H1 (cell line): ENCODE results near the gene ANKRD24. TPM values are rescaled to one million over a fixed set of nuclear protein-coding genes. Genes with fewer than 3 reads are reported as not detected.

ENCODE experiments used
- CTCF ChIA-PET: fragments of 300-600 bp; sonication (Branson Sonifier 250); formaldehyde crosslinking; loops from one replicate; lab custom pipeline; 2021; ENCODE audit not compliant: partially characterized antibody; lab: Charles Lee
- POLR2A ChIA-PET: fragments of 300-600 bp; sonication (Branson Sonifier 250); formaldehyde crosslinking; loops from one replicate; lab custom pipeline; 2021; ENCODE audit warnings: inconsistent platforms; ENCODE audit not compliant: partially characterized antibody; lab: Charles Lee
- DNase-seq, 2 experiments: peaks; one replicate each; pipeline versions ENCODE4 v3.0.0 to v3.0.0-alpha.2; 2010 to 2022; ENCODE audit warnings: low spot score in 2 of 2, low read depth in 1 of 2, mixed read lengths in 1 of 2
- FAIRE-seq: peaks from 2 replicates; lab custom pipeline; 2011; peaks lifted over from hg19 to GRCh38; lab: Jason Lieb, UNC
- H2AFZ ChIP-seq: 2 replicates; pipeline ENCODE4 v1.8.1; 2012; ENCODE audit warnings: low read length, inconsistent platforms
- H2AK5ac ChIP-seq: 2 replicates; pipeline ENCODE4 v1.6.1; 2013; ENCODE audit warnings: low read depth, low read length
- H2BK120ac ChIP-seq: replicated peaks from 2 replicates; pipeline ENCODE3; 2013; ENCODE audit warnings: low read depth, low read length, inconsistent platforms
- H2BK12ac ChIP-seq: 2 replicates; pipeline ENCODE4 v1.6.1; 2013; ENCODE audit warnings: low read depth, low read length
- H2BK15ac ChIP-seq: 2 replicates; pipeline ENCODE4 v1.6.1; 2013; ENCODE audit warnings: low read length
- H2BK20ac ChIP-seq: 2 replicates; pipeline ENCODE4 v1.6.1; 2013; ENCODE audit warnings: low read length
- H2BK5ac ChIP-seq: 2 replicates; pipeline ENCODE4 v1.6.1; 2013; ENCODE audit warnings: low read depth, low read length
- H3K14ac ChIP-seq: 2 replicates; pipeline ENCODE4 v1.6.1; 2013; ENCODE audit warnings: inconsistent platforms; ENCODE audit not compliant: insufficient read length
- H3K18ac ChIP-seq: 2 replicates; pipeline ENCODE4 v1.6.1; 2013; ENCODE audit warnings: low read length; ENCODE audit errors: extremely low read depth
- H3K23ac ChIP-seq: 2 replicates; pipeline ENCODE4 v1.6.1; 2013; ENCODE audit warnings: inconsistent platforms; ENCODE audit not compliant: insufficient read length
- H3K23me2 ChIP-seq: 2 replicates; pipeline ENCODE4 v1.6.1; 2013; ENCODE audit warnings: low read depth, low read length
- H3K27ac ChIP-seq: 2 replicates; pipeline ENCODE4 v1.6.1; 2011; ENCODE audit warnings: low read depth, low read length, inconsistent platforms
- H3K27me3 ChIP-seq, 4 experiments: replicated peaks in 1 of 4; 1 replicate in 1 of 4; 2 replicates in 3 of 4; pipeline versions ENCODE4 v1.6.1 to v1.8.1; 2011 to 2013; ENCODE audit warnings: low read length in 3 of 4, mild to moderate bottlenecking in 3 of 4, inconsistent platforms in 2 of 4, mixed read lengths in 2 of 4, moderate library complexity in 1 of 4; ENCODE audit not compliant: control insufficient read depth in 3 of 4, insufficient read depth in 3 of 4; ENCODE audit errors: extremely low read depth in 1 of 4
- H3K36me3 ChIP-seq, 4 experiments: 2 replicates each; pipeline versions ENCODE4 v1.6.1 to v1.8.1; 2011 to 2013; ENCODE audit warnings: mild to moderate bottlenecking in 4 of 4, low read length in 3 of 4, moderate library complexity in 2 of 4, control low read depth in 1 of 4, inconsistent platforms in 1 of 4; ENCODE audit not compliant: insufficient read depth in 4 of 4, control insufficient read depth in 2 of 4
- H3K4ac ChIP-seq: replicated peaks from 2 replicates; pipeline ENCODE3; 2013; ENCODE audit warnings: low read length, low read depth, mixed read lengths, inconsistent platforms; ENCODE audit not compliant: insufficient read length
- H3K4me1 ChIP-seq, 4 experiments: replicated peaks in 1 of 4; 1 replicate in 1 of 4; 2 replicates in 3 of 4; pipeline versions ENCODE4 v1.6.1 to v1.8.1; 2011 to 2013; ENCODE audit warnings: low read length in 3 of 4, inconsistent platforms in 2 of 4, mixed read lengths in 1 of 4; ENCODE audit not compliant: insufficient read depth in 4 of 4, control insufficient read depth in 3 of 4
- H3K4me2 ChIP-seq, 2 experiments: 2 replicates each; pipeline versions ENCODE4 v1.6.1 to v1.8.1; 2011 to 2013; ENCODE audit warnings: low read depth in 2 of 2, low read length in 2 of 2, control low read depth in 1 of 2, inconsistent platforms in 1 of 2, mild to moderate bottlenecking in 1 of 2; ENCODE audit not compliant: insufficient read depth in 1 of 2
- H3K4me3 ChIP-seq, 4 experiments: fragments of 200-600, 300-600 bp in 1 of 4; sonication (generic), shearing (Covaris generic), sonication (Bioruptor Twin) in 1 of 4; 2 replicates each; pipeline versions ENCODE4 v1.5.1 to v1.8.1; 2011 to 2016; ENCODE audit warnings: low read length in 4 of 4, low read depth in 3 of 4, control low read depth in 2 of 4, inconsistent platforms in 2 of 4, mild to moderate bottlenecking in 2 of 4, mixed read lengths in 1 of 4, moderate library complexity in 1 of 4; ENCODE audit not compliant: insufficient read depth in 2 of 4; ENCODE audit errors: extremely low read depth in 1 of 4
- H3K56ac ChIP-seq: replicated peaks from 2 replicates; pipeline ENCODE3; 2013; ENCODE audit warnings: low read depth, mild to moderate bottlenecking, mixed read lengths, low read length, inconsistent platforms; ENCODE audit not compliant: insufficient read length
- H3K79me1 ChIP-seq: 2 replicates; pipeline ENCODE4 v1.6.1; 2013; ENCODE audit warnings: low read depth, low read length, control low read depth
- H3K79me2 ChIP-seq, 2 experiments: 2 replicates each; pipeline versions ENCODE4 v1.6.1 to v1.8.1; 2012 to 2013; ENCODE audit warnings: low read length in 2 of 2, mild to moderate bottlenecking in 2 of 2, inconsistent platforms in 1 of 2; ENCODE audit not compliant: insufficient read depth in 2 of 2, control insufficient read depth in 1 of 2
- H3K9ac ChIP-seq, 4 experiments: replicated peaks in 1 of 4; 1 replicate in 1 of 4; 2 replicates in 3 of 4; pipeline versions ENCODE4 v1.6.1 to v1.8.1; 2011 to 2013; ENCODE audit warnings: low read depth in 3 of 4, low read length in 3 of 4, control low read depth in 2 of 4, mild to moderate bottlenecking in 2 of 4, moderate library complexity in 2 of 4, inconsistent platforms in 1 of 4; ENCODE audit errors: extremely low read depth in 1 of 4
- H3K9me3 ChIP-seq, 2 experiments: 2 replicates each; pipeline versions ENCODE4 v1.6.1 to v1.8.1; 2012 to 2013; ENCODE audit warnings: mild to moderate bottlenecking in 2 of 2, moderate library complexity in 2 of 2, control low read depth in 1 of 2, inconsistent platforms in 1 of 2, low read depth in 1 of 2, low read length in 1 of 2, mixed read lengths in 1 of 2; ENCODE audit not compliant: insufficient read depth in 2 of 2
- H4K20me1 ChIP-seq, 2 experiments: replicated peaks in 1 of 2; 2 replicates each; pipeline versions ENCODE3 to v1.8.1; 2011 to 2013; ENCODE audit warnings: inconsistent platforms in 2 of 2, low read length in 2 of 2, mild to moderate bottlenecking in 1 of 2; ENCODE audit not compliant: insufficient read depth in 2 of 2, control insufficient read depth in 1 of 2
- H4K5ac ChIP-seq: 2 replicates; pipeline ENCODE4 v1.6.1; 2013; ENCODE audit warnings: low read length, low read depth, mixed read lengths, inconsistent platforms; ENCODE audit not compliant: insufficient read length
- H4K8ac ChIP-seq: 2 replicates; pipeline ENCODE4 v1.8.0; 2013; ENCODE audit warnings: mild to moderate bottlenecking, moderate library complexity, low read length, inconsistent platforms; ENCODE audit not compliant: insufficient read depth; ENCODE audit errors: extremely low read depth
- H4K91ac ChIP-seq: replicated peaks from 2 replicates; pipeline ENCODE3; 2013; ENCODE audit warnings: low read length, mixed read lengths, inconsistent platforms; ENCODE audit not compliant: insufficient read length
- BCL11A ChIP-seq, 2 experiments: IDR thresholded peaks; one replicate each; pipeline ENCODE4 v1.6.1; 2011; ENCODE audit warnings: low read depth in 2 of 2, low read length in 2 of 2, mild to moderate bottlenecking in 2 of 2
- CBX5 ChIP-seq: fragments of 300-800, 300-1000 bp; sonication (generic); IDR thresholded peaks from 2 replicates; pipeline ENCODE4 v1.7.1; 2016; ENCODE audit warnings: antibody characterized with exemption, low read length, low read depth
- CBX8 ChIP-seq: fragments of 300-800, 300-1000 bp; sonication (generic); IDR thresholded peaks from 2 replicates; pipeline ENCODE4 v1.7.1; 2016; ENCODE audit warnings: low read depth, low read length, borderline replicate concordance
- GABPA ChIP-seq: IDR thresholded peaks from 2 replicates; pipeline ENCODE4 v1.6.1; 2011; ENCODE audit warnings: mild to moderate bottlenecking, low read length, moderate library complexity, borderline replicate concordance; ENCODE audit not compliant: insufficient read depth
- KDM4A ChIP-seq: IDR thresholded peaks from one replicate; pipeline ENCODE4 v1.7.1; 2012; ENCODE audit warnings: low read depth, mild to moderate bottlenecking, moderate library complexity, low read length, inconsistent platforms; ENCODE audit not compliant: severe bottlenecking
- PHF8 ChIP-seq: fragments of 200-600 bp; sonication (generic); conservative IDR thresholded peaks from 2 replicates; pipeline ENCODE4 v1.7.1; 2012; ENCODE audit warnings: low read depth, mild to moderate bottlenecking, inconsistent platforms, low read length, moderate library complexity
- SIX5 ChIP-seq: IDR thresholded peaks from 2 replicates; pipeline ENCODE4 v1.6.1; 2011; ENCODE audit warnings: mild to moderate bottlenecking, low read depth, low read length
- SP2 ChIP-seq: IDR thresholded peaks from 2 replicates; pipeline ENCODE4 v1.6.1; 2012; ENCODE audit warnings: mild to moderate bottlenecking, low read length, inconsistent platforms
- TAF7 ChIP-seq: optimal IDR thresholded peaks from 2 replicates; pipeline ENCODE3; 2011; ENCODE audit warnings: low read depth, mild to moderate bottlenecking, inconsistent platforms, low read length, moderate library complexity, borderline replicate concordance
- ZNF274 ChIP-seq: IDR thresholded peaks from 2 replicates; pipeline ENCODE4 v1.7.0; 2012; ENCODE audit warnings: low read length, borderline replicate concordance; ENCODE audit errors: extremely low read depth
- WGBS, 2 experiments: shearing (Covaris generic) in 1 of 2; methylation state at CpG; one replicate each; pipeline versions ENCODE4 v1.1.6 to v1.1.7; 2013 to 2015; ENCODE audit warnings: low lambda C conversion rate in 2 of 2, mixed read lengths in 2 of 2, inconsistent platforms in 1 of 2, low coverage in 1 of 2, missing lambda C conversion rate in 1 of 2; ENCODE audit not compliant: insufficient replicate concordance in 2 of 2, insufficient coverage in 1 of 2, insufficient read length in 1 of 2; ENCODE audit errors: extremely low coverage in 1 of 2, missing lambda C conversion rate in 1 of 2; 5-methylcytosine and 5-hydroxymethylcytosine counted together
- polyA plus RNA-seq, 7 experiments: library from polyadenylated mRNA; depleted of rRNA in 3 of 7; stranded (reverse) in 5 of 7; unstranded in 2 of 7; fragments of >200 nt in 5 of 7; fragments of 200-250 nt in 2 of 7; gene quantifications; 1 replicate in 5 of 7; 2 replicates in 1 of 7; 4 replicates in 1 of 7; pipeline versions ENCODE4 v1.2.1 to v1.2.3, GENCODE V29; 2011 to 2013; ENCODE audit warnings: missing spikeins in 2 of 7, mixed read lengths in 2 of 7
- total RNA-seq: library from RNA; stranded (reverse); fragmentation: NEBNext Ultra II Directional; extraction: Animal tissue kit (Norgen Biotek cat#: 25700); gene quantifications from 2 replicates; pipeline ENCODE4 v1.2.1, GENCODE V29; 2021
- TF ChIP-seq, protein P1 (sequence below): IDR thresholded peaks from 2 replicates; pipeline ENCODE4 v1.6.1; 2011; ENCODE audit warnings: low read length, improper control_type of control experiment

The ANKRD24 gene
- total and polyA plus RNA-seq, 2 of the 8 experiments (the other 6 are each of a cell fraction or from before 2014, with no cell fraction given) = 7.6 to 14.1 TPM

GRCh38 chr19:4187313-4188122 lies 5.0 kb downstream of the ANKRD24 start:
- no peaks in the 10 kb centered on the region; a peak in 1 of 7 replicates for H3K4me1 ChIP-seq
- H2BK5ac ChIP-seq = no peak overlapping the region
- WGBS, 2 experiments = 87% methylated on average over 10 of the region's 10 CpGs; no CpG with 5 or more reads in 1 of the 2 experiments
- no peak overlapping the region for H2AFZ ChIP-seq
- DNase-seq (no peak), FAIRE-seq (no peak)
- no peak overlapping the region for H3K4me3 ChIP-seq
- no peak overlapping the region for H3K14ac ChIP-seq
- POLR2A ChIA-PET = interaction anchor here (0.7 to 1.5 kb wide), 2 partner anchors 159 to 204 kb away, joined by 3 read pairs; no protein-coding TSS in a partner anchor
- H3K23ac ChIP-seq = no peak overlapping the region
- H2AK5ac ChIP-seq = no peak overlapping the region
- no peak overlapping the region for H3K4me2 ChIP-seq
- no peak overlapping the region for H2BK12ac ChIP-seq
- H4K5ac ChIP-seq = no peak overlapping the region
- no peak overlapping the region for H3K9ac ChIP-seq
- H2BK15ac ChIP-seq = no peak overlapping the region
- no peak overlapping the region for H4K91ac ChIP-seq
- H3K79me2 ChIP-seq = no peaks in the 10 kb centered on the region
- CTCF ChIA-PET = interaction anchor here (0.6 to 2.5 kb wide), 6 partner anchors 13 to 962 kb away, joined by 3 to 14 read pairs (median 3); no protein-coding TSS in a partner anchor
- H3K18ac ChIP-seq = no peak overlapping the region
- 0 out of 7 replicates have a peak, but pooled peaks cover 0 to 2% (median 0%) of the 10 kb centered on the region in 4 experiments for H3K27me3 ChIP-seq
- H2BK120ac ChIP-seq = no peak overlapping the region
- H3K56ac ChIP-seq = no peak overlapping the region
- H3K36me3 ChIP-seq = no peaks in the 10 kb centered on the region
- no peak overlapping the region; the same call in 1 of the 2 replicates for H4K8ac ChIP-seq
- H3K23me2 ChIP-seq = peaks cover 8% of the 10 kb centered on the region; the same call in 1 of the 2 replicates
- H3K79me1 ChIP-seq = no peaks in the 10 kb centered on the region
- no peak overlapping the region for H3K27ac ChIP-seq
- no peaks in the 10 kb centered on the region for H4K20me1 ChIP-seq
- H3K9me3 ChIP-seq = no peaks in the 10 kb centered on the region
- H3K4ac ChIP-seq = no peak overlapping the region
- H2BK20ac ChIP-seq = no peak overlapping the region
- TF ChIP-seq SIX5 (no peak), ZNF274 (no peak), PHF8 (no peak), TAF7 (no peak), CBX5 (no peak), KDM4A (no peak), SP2 (no peak), GABPA (no peak), BCL11A (IDR thresholded peaks at IDR 0.05; ENCODE audit: low read depth in 2 of 2, low read length in 2 of 2) (no peak), CBX8 (no peak)
- TF ChIP-seq, protein P1, sequence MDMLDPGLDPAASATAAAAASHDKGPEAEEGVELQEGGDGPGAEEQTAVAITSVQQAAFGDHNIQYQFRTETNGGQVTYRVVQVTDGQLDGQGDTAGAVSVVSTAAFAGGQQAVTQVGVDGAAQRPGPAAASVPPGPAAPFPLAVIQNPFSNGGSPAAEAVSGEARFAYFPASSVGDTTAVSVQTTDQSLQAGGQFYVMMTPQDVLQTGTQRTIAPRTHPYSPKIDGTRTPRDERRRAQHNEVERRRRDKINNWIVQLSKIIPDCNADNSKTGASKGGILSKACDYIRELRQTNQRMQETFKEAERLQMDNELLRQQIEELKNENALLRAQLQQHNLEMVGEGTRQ = no peak
